KBM-7 (cell line): ENCODE measurements around the gene GPSM3.
"Not testable (repeated sequence)": the region's sequence is repeated elsewhere in the genome, so short reads cannot be mapped to it uniquely, and the experiment has no call there.

ENCODE experiments used
- DNase-seq: peaks from one replicate; pipeline ENCODE4 v3.0.0-alpha.2; 2015
- in situ Hi-C: fragments of 300-500 bp; cut with MboI; formaldehyde crosslinking; loops from 2 replicates; pipeline ENCODE4 v1.14.3; 2020; ENCODE audit warnings: low sequenced_read_pairs, low pct_unique_long_range_greater_than_20kb, mixed read lengths

GPSM3 gene

DNA sequence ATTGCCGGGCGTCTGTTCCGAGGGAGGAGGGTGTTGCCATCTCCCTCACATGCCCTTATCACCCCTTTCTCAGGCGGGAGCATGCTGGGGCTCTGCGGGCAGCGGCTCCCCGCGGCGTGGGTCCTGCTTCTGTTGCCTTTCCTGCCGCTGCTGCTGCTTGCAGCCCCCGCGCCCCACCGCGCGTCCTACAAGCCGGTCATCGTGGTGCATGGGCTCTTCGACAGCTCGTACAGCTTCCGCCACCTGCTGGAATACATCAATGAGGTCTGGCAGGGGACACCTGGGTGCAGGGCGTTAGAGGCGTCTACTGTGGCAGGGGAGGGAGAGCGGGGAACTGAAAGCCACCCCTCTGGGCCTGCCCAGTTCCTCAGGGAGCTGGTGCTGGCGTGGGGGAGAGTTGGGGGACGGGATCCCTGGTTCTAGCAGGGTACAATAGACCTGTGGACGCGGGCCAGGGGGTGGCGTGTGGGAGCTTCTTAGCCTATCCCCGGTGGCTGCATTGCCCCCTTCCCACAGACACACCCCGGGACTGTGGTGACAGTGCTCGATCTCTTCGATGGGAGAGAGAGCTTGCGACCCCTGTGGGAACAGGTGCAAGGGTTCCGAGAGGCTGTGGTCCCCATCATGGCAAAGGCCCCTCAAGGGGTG lies 37.8 kb downstream of the GPSM3 start:
- DNase-seq = peak; percentile 71
- in situ Hi-C loops = no loop called here

DNA sequence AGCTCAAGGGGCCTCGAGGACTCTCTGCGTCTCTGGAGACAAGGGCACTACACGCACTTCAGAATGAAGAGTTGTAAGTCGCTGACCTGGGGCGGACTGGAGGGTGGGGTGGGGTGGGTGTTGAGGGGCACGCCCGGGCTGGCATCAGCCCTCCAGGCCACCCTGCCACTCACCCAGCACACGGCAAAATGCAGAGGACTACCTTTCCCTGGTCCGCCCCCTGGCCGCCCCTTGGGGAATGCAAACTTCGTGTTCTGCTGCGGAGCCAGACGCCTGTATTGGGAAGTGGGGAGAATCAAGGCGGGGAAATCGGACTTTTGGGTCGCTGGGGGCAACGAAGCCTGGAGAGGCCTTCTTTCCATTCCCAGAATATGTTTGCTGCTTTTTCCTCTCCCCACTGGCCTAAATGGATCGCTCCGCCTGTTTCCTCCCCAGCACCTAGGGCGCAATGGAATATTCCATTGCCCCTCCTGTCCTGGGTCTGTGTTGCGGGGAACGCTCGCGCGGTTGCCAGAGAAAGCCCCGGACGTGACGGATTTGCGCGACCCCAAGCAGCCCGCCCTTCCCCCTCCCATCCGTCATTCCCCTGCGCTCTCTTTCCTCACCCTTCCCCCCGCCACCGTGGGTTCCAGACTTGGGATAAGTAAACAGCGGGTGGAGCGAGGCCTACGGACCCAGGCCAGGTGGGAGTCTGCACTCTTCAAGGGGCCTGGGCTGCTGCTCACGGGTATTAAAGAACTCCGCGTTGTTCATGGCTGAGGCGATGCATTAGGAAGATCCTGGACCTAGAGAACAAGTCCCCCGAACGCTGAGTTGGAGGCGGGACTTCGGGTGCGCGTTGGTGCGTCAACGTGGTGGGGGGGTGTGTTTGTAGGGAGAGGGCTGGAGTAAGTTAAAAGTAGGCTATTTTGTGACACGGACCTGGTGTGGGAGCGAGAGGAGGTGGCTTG lies 38.6 kb downstream of the GPSM3 start, which contains the start of gene PPT2:
Gene PPT2, plus strand, starts transcription at position 578 of the 950 bp plus-strand sequence. CDS start 454 bp downstream, outside the sequence.
- in situ Hi-C loops = no loop called here

DNA sequence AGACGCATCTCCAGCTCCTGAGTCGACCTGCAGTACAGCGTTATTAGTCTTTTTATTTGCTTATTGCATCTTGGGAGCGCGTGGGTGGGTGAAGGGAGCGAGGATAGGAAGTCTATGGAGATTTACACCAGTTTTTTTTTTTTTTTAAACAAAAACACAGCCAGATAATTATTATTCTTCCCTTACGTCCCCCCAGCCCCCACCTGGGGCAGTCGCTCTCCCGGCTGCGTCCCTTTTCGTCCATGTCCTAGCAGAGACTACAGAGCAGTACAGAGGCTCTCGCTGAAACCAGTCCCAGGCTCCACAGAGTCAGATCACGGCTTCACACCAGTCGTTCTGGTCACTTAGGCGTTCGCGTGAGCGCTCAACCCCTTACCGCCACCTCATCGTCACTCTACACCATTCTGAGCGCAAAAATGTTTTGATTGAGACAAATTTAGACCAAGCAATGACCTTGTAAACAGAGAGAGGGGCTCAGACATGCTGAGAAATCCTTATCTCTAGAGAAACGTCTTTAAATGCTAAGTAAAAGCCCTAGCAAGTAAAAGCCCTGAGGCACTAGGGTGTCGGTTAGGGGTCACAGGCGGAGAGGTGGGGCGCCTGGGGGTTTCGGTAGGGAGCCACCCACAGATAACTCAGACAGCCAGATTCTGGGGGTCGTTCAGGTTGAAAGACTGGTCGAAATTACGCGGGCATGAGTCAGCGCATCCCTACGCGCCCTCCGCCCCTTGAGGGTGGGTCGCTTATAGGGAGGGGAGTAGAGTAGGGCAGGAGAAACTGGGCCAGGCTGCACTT lies 39.5 kb downstream of the GPSM3 start:
- in situ Hi-C loops = no loop called here
- no peak for DNase-seq

More for the DNA sequence above, 38.6 kb downstream of the GPSM3 start, which contains the start of gene PPT2:
- peak; percentile 91 for DNase-seq

DNA sequence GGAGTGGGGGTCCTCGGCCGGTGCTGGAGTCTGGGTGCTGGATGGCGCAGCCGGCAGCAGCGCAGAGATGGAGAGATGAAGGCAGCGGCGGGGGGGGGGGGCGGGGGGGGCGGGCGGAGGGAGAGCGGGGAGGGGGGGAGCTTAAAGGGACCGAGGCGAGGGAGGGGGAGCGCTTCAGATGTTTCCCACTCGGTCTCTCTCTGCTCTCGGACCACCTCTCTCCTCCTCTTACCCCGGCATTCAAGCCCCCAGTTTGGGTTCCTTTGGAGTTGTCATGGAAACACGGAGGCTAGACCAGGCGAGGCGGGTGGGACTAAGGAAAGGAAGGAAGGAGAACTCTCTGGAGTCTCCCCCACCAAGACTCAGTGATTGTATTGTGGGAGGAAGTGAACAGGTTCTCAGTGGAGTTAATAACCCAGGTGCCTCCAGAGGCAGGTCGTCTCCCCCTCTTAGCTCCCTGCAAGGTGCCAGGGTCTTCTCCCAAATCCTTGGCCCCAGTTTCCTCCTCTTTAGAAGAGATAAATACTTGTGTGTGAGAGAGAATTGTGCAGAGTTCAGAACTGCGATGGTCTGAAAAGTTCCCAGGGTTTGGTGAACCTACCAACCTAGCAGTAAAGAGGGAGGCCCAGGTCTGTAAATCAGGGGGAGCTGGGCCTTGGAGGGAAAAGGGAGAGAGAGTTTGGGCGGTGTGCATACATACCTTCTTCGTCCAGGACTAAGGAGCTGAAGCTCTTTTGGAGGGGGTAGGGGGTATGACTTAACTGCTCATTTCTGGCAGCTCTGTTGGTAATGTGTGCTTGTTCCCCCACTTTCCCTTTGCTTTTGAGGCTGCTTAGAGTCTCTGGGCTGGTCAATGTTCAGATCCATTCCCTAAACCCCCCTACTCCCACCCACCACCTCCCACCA lies 40.3 kb downstream of the GPSM3 start, which contains the start of gene PRRT1:
Gene PRRT1, minus strand, starts transcription at position 77 of the 906 bp plus-strand sequence. CDS start 112 bp downstream, outside the sequence.
- in situ Hi-C loops = no loop called here
- no peak for DNase-seq

DNA sequence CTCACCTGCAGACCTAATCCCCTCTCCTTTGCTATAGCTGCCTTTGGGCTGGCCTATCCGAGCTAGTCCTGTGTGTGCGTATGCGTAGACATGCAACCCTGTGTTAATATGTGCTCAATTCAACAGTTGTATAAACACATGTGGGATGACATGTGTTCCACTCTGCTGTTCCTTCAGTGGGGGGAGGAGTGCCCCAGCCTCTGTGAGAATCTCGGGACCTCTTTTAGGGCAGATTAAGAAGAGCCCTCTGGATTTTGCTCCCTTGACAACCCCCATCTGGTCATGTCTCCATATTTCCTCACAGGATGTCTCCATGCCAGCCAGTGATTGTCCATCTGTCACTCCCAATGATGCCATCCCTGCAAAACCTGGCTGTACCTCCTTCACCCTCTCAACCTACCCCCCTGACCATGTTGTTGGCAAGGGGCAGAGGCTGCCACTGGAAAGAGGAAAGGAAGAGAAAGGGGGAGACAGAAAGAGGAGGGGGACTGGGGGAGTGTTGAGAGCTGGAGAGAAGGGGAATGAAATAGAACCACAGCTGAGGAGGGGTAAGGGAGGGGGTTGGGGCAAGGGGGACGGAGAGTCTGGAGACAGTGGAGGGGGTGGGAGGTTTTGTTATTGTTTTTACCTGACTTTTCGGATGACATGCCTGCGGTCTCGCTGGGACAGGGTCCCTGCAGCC lies 41.1 kb downstream of the GPSM3 start:
- in situ Hi-C loops = no loop called here
- DNase-seq = no peak

DNA sequence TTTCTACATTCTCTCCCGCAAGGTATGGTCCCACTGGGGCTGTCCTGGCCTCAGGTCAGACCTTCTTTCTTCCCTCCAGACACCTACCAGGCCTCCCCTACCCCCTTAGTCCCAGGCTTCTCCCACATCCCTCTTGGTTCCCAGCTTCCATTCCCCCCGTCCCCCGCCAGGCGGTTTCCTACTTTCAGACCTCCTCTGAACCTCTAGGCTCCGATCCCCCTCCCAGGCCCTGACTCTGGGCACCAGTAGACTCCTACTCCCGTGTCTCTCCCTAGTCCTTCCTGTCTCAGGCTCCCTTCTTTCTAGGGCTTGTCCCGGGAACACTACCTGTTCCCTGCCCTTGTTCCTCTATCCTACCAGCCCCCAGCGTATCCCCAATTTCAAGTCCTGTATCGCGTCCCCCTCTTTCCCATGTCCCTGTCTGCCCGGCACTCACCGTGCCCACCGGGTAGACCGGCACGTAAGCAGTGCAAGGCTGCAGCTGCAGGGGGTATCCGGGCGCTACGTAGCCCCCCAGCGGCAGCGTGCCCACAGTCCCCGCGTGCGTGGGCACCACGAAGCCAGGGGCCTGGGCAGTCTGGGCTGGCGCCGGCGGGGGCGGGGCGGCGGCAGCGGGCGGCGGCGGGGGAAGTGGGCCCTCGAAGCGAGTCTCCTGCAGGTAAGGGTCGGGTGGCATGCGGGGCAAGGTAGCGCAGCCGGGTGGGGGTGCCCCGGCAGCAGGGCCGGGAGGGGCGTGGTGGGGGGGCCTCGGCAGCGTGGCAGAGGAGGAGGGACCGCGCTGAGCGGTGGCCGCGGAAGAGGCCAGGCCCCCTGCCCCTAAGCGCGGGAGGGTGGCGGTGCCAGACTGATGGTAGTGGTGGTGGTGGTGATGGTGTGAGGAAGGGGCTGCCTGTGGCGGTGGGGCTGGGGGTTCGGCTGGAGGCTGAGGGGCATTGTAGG lies 42.2 kb downstream of the GPSM3 start:
- DNase-seq = no peak
- in situ Hi-C loops = no loop called here

DNA sequence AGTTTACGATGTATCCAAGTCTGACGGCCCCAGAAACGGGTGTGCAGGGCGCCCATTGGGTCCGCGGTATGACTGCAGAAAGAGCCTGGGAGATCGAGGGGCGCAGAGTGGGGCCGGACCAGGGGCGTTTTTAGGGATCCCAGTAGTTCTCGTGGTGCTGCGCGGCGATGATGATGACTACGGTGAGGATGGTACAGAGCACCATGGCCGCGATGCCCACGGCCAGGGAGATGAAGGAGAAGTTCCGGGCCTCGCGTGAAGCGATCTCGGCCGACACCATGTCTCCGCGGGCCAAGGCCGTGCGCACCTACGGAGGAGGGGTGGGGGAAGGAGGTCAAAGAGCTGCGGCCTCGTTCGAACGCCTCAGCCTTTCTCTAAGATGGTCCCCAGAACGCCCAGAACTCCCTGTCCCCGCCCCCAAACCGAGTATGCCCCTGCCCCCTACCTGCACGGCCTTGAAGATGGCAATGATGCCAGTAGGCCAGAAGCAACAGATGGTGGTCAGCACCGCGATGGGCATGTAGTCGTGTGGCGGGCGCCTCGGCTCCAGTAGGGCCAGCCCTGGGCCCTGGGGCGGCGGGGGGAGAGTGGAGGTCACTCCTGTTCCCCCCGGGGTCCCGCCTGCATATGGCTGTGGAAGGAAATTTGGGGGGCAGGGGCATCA lies 43.2 kb downstream of the GPSM3 start:
- in situ Hi-C loops = no loop called here
- no peak for DNase-seq

DNA sequence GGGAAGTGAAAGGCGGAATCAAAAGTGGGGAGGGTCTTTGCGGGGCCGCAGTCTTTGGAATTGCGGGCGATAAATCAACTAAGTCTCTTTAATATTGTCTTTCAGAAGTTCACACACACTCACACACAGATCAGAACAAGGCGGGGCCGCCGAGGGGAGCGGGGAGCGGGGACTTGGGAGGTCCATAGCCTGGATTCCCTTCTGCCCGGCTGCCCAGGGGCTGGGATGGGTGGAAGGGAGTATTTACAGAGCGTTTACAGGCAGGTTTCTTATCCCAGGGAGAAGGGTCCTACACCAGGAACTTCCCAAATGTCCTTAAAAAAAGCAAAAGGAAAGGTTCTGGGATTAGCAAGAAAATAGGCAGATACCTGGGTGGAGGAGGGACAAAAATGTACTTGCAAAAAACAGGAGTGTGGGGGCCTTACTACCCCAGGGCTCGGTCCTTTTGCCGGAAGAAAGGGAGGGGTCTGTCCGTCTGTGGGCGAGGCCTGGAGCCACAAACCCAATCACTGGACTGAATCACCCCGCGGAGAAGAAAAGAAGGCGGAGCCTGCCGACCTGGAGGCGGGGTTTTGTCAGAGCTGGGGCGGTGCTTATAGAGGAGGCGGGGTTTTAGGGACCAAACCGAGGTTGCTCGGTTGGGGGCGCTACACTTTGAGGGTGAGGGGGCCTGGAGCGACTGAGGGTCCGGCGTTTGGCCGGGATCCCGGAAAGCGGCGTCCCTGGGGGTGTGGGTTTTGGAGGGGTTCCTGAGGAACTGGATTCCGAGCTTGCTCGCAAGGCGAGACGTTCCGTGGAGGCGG lies 44.0 kb downstream of the GPSM3 start:
- in situ Hi-C loops = no loop called here
- DNase-seq = no peak

DNA sequence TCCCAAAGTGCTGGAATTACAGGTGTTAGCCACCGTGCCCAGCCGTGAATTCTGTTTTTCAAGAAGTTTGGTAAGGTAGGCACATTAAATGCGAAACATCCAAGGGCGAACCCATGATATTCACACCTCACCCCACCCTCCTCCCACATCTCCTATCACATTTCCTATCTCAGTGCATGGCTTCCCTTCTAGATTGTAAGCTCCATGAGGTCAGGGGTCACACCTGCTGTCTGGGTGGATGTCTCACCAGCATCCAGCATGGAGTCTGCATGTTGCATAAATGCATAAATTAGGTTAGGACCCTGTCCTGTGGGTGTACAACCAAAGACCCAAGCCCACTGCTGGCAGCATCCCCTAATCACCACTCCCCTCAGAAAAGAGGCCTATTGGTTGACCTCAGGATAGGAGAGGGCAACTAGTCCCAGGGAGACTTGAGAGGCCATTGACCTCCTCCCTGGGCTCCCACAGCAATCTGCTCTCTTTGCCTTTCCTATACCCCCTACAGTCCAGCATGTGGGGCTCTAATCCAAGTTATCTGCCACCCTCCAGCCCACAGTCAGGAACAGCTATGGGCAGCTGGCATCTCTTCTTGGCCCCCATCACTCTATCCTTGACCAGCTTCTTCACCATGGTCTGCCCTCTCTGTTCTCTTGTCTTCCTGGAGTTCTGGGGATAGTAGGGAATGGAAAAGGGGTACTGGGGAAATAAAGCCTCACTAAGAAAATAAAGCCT lies 44.9 kb downstream of the GPSM3 start:
- in situ Hi-C loops = no loop called here
- no peak for DNase-seq

DNA sequence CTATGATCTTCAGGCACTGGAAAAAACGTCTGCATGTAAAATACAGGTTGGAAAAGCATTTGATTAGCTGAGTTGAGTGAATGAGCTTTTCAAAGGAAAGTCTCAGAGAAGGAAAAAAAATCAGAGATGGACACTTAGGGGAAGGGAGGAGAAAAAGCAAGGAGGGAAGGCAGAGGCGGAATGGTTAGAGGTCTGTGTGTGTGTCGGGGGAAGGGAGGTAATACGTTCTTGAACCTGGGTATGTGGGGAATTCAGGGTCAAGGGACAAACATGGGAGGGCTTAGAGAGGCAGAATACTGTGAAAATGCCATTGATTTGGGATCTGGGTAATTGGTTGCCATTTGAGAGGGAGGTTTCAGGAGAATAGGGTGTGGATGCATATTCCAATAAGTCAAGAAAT lies 45.8 kb downstream of the GPSM3 start:
- in situ Hi-C loops = no loop called here
- no peak for DNase-seq

DNA sequence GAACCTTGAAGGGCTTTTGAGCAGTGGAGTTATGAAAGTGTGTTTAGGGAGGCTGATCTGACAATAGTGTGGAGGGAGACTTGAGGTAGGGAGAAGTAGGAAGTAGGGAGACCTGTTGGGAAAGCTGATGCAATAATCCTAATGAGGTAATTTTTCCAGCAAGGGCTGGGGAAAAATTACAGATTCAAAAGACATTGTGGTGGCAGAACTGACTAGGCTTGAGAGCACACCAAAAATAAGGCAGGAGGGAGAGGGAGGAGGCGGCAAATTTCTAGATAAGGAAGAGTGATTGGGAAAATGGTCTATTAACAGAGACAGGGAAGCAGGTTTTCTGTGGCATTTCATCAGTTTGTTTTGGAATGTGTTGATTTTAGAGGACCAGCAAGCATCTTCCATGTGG lies 46.2 kb downstream of the GPSM3 start:
- no peak for DNase-seq
- in situ Hi-C loops = no loop called here

DNA sequence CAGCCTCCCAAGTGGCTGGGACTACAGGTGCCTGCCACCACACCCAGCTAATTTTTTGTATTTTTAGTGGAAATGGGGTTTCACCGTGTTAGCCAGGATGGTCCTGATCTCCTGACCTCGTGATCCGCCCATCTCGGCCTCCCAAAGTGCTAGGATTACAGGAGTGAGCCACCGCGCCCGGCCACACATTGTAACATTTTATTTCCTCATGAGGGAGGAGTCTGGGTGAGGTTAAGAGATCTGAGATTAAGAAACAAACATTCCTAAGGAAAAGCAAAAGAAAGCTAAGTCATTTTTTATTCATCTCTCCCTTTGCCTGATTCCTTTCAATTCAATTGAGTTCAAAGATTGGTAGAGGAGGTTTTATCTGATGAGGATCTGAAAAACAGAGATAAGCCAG lies 48.2 kb downstream of the GPSM3 start:
- in situ Hi-C loops, DNase-seq: not testable (repeated sequence)
